WTC11 (cell line): ENCODE measurements around the gene GPR150. TPM values are rescaled to one million over a fixed set of nuclear protein-coding genes. Genes with fewer than 3 reads are reported as not detected.

Source experiments
- ATAC-seq: fragments of 200-7000 bp; cut with Tn5 transposase; 2 replicates; pipeline ENCODE4 v1.10.0; 2021; ENCODE audit warnings: mild to moderate bottlenecking, moderate library complexity
- CTCF ChIA-PET: fragments of 300-600 bp; sonication (Branson Sonifier 250); formaldehyde crosslinking; loops from one replicate; lab custom pipeline; 2021; ENCODE audit warnings: antibody characterized with exemption; lab: Charles Lee
- POLR2A ChIA-PET: fragments of 350-600 bp; sonication (Branson Sonifier 250); formaldehyde crosslinking; loops from one replicate; lab custom pipeline; 2021; ENCODE audit warnings: antibody characterized with exemption; lab: Charles Lee
- DNase-seq: peaks from one replicate; pipeline ENCODE4 v3.0.0; 2021; ENCODE audit warnings: low spot score
- H3K27ac Mint-ChIP-seq: 2 replicates; pipeline ENCODE4 v1.8.0; 2021; ENCODE audit warnings: mixed read lengths
- H3K27me3 Mint-ChIP-seq: 2 replicates; pipeline ENCODE4 v1.8.0; 2021; ENCODE audit warnings: low read depth, mild to moderate bottlenecking, moderate library complexity, mixed read lengths
- H3K36me3 Mint-ChIP-seq: 2 replicates; pipeline ENCODE4 v1.8.0; 2021; ENCODE audit warnings: mixed read lengths
- H3K4me1 Mint-ChIP-seq: 2 replicates; pipeline ENCODE4 v1.8.0; 2022; ENCODE audit warnings: mixed read lengths
- H3K4me3 Mint-ChIP-seq: 2 replicates; pipeline ENCODE4 v1.8.0; 2021; ENCODE audit warnings: mild to moderate bottlenecking, moderate library complexity, mixed read lengths
- H3K9me3 Mint-ChIP-seq: 2 replicates; pipeline ENCODE4 v1.8.0; 2021; ENCODE audit warnings: mixed read lengths
- CREB1 ChIP-seq: sonication (generic); formaldehyde crosslinking; IDR thresholded peaks from 2 replicates; pipeline ENCODE4 v1.8.0; 2023; ENCODE audit warnings: mild to moderate bottlenecking, missing genetic modification reagents
- FOXP1 ChIP-seq: sonication (generic); formaldehyde crosslinking; IDR thresholded peaks from 2 replicates; pipeline ENCODE4 v1.8.0; 2022; ENCODE audit warnings: missing genetic modification reagents, mild to moderate bottlenecking, moderate library complexity, borderline replicate concordance
- GRHL2 ChIP-seq: fragments of 250-450 bp; sonication (Bioruptor Pico); IDR thresholded peaks from 2 replicates; pipeline ENCODE4 v1.8.0; 2022; ENCODE audit warnings: mild to moderate bottlenecking, moderate library complexity; ENCODE audit not compliant: insufficient replicate concordance, severe bottlenecking
- IRF2 ChIP-seq: sonication (generic); formaldehyde crosslinking; IDR thresholded peaks from 2 replicates; pipeline ENCODE4 v1.8.0; 2022; ENCODE audit warnings: low read depth, missing genetic modification reagents, borderline replicate concordance
- JUN ChIP-seq: sonication (generic); formaldehyde crosslinking; IDR thresholded peaks from 2 replicates; pipeline ENCODE4 v1.8.0; 2023; ENCODE audit warnings: mild to moderate bottlenecking, missing genetic modification reagents
- KAT7 ChIP-seq: sonication (generic); formaldehyde crosslinking; IDR thresholded peaks from 2 replicates; pipeline ENCODE4 v1.8.1; 2023; ENCODE audit warnings: missing genetic modification reagents, mild to moderate bottlenecking, borderline replicate concordance
- MYBL2 ChIP-seq: sonication (generic); formaldehyde crosslinking; IDR thresholded peaks from 2 replicates; pipeline ENCODE4 v1.8.1; 2023; ENCODE audit warnings: mild to moderate bottlenecking, moderate library complexity, missing genetic modification reagents
- OVOL2 ChIP-seq: fragments of 250-450 bp; sonication (Bioruptor Pico); IDR thresholded peaks from 2 replicates; pipeline ENCODE4 v1.9.0; 2021; ENCODE audit warnings: mild to moderate bottlenecking, borderline replicate concordance
- SMAD3 ChIP-seq: sonication (generic); formaldehyde crosslinking; IDR thresholded peaks from 2 replicates; pipeline ENCODE4 v1.8.0; 2022; ENCODE audit warnings: missing genetic modification reagents, mild to moderate bottlenecking, borderline replicate concordance
- ZBTB43 ChIP-seq: sonication (generic); formaldehyde crosslinking; IDR thresholded peaks from 2 replicates; pipeline ENCODE4 v1.8.1; 2023; ENCODE audit warnings: mild to moderate bottlenecking, missing genetic modification reagents
- ZNF232 ChIP-seq: sonication (generic); formaldehyde crosslinking; IDR thresholded peaks from 2 replicates; pipeline ENCODE4 v1.8.0; 2022; ENCODE audit warnings: mild to moderate bottlenecking, missing genetic modification reagents
- ZNF425 ChIP-seq: fragments of 250-450 bp; sonication (Bioruptor Pico); conservative IDR thresholded peaks from 2 replicates; pipeline ENCODE4 v1.9.0; 2021; ENCODE audit warnings: mild to moderate bottlenecking
- ZNF532 ChIP-seq: fragments of 250-450 bp; sonication (Bioruptor Pico); IDR thresholded peaks from 2 replicates; pipeline ENCODE4 v1.9.0; 2021; ENCODE audit warnings: mild to moderate bottlenecking, borderline replicate concordance
- total RNA-seq: library from RNA; stranded (reverse); gene quantifications from 3 replicates; pipeline ENCODE4 v1.2.3, GENCODE V29; 2021
- TF ChIP-seq, protein P1 (sequence below): sonication (generic); formaldehyde crosslinking; IDR thresholded peaks from 2 replicates; pipeline ENCODE4 v1.8.0; 2022; ENCODE audit warnings: mild to moderate bottlenecking, missing genetic modification reagents
- TF ChIP-seq, protein P2 (sequence below): sonication (generic); formaldehyde crosslinking; IDR thresholded peaks from 2 replicates; pipeline ENCODE4 v1.8.0; 2022; ENCODE audit warnings: mild to moderate bottlenecking, missing genetic modification reagents
- TF ChIP-seq, protein P3 (sequence below): fragments of 250-450 bp; sonication (Bioruptor Pico); IDR thresholded peaks from 2 replicates; pipeline ENCODE4 v1.9.0; 2021; ENCODE audit warnings: mild to moderate bottlenecking

Gene GPR150
- total RNA-seq, 1 experiment from 2014 or later: 0.13 TPM

DNA sequence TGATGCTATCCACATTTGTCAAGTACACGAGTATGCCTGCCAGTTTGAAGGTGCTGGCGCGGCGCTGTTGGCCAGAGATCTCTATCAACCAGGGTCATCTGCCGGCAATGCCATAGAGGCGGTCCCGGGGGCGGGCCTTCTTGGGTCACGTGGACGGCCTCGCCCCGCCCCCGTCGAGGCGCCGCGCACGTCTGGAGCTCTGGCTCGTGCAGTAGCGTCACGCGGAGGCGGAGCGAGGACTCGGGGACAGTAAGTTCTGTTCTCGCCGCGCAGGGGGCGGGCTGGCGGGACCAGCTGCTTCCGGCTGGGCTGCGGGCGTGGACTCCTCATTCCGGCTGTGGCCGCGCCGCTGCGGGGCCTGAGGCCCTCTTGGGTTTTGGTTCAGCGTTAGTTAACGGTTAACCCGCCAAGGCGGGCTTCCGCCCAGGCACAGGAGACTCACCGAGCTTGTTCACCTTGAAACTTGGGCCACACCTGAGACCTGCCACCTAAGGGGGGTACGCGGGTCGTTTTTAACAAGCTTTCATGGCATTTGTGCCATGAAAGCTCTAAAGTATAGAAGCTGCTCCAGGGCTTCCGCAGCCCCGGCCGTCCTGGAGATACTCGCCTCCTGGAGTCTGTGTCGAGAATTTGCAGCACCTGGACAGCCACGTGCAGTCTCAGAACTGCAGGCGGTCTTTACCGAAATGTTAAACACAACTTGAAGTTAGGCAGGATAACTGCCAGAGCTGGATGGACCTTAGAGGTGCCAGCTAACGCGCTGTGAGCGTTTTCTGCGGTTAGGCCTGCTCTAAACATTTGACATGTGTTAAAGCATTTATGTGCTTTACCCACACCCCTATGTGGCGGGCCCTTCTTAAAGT lies 26.9 kb downstream of the GPR150 start, which contains the start of gene RFESD (continued):
- TF ChIP-seq ZNF532 (no peak), ZNF232 (peak; percentile 91), JUN (CRISPR knock-in tag) (no peak)
- TF ChIP-seq, protein P1, sequence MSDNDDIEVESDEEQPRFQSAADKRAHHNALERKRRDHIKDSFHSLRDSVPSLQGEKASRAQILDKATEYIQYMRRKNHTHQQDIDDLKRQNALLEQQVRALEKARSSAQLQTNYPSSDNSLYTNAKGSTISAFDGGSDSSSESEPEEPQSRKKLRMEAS (CRISPR knock-in tag): peak; percentile 49
- TF ChIP-seq, protein P2, sequence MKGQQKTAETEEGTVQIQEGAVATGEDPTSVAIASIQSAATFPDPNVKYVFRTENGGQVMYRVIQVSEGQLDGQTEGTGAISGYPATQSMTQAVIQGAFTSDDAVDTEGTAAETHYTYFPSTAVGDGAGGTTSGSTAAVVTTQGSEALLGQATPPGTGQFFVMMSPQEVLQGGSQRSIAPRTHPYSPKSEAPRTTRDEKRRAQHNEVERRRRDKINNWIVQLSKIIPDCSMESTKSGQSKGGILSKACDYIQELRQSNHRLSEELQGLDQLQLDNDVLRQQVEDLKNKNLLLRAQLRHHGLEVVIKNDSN (CRISPR knock-in tag): peak; percentile 97

- peak overlapping the region; percentile 29; the same call in 1 of the 2 replicates for H3K4me3 Mint-ChIP-seq
- no peaks in the 10 kb centered on the region for H3K27me3 Mint-ChIP-seq
- peaks cover 4% of the 10 kb centered on the region; the same call in 1 of the 2 replicates for H3K36me3 Mint-ChIP-seq
- H3K4me1 Mint-ChIP-seq: 0 out of 2 replicates have a peak, but pooled peaks cover 7% of the 10 kb centered on the region
- ATAC-seq: no peak
- no peaks in the 10 kb centered on the region for H3K9me3 Mint-ChIP-seq
- CTCF ChIA-PET: interaction anchor here (1.4 kb wide), 1 partner anchor 173 kb away, joined by 3 read pairs; no protein-coding TSS in a partner anchor
- TF ChIP-seq ZNF425 (CRISPR knock-in tag) (no peak), CREB1 (CRISPR knock-in tag) (no peak), KAT7 (CRISPR knock-in tag) (no peak)
- H3K27ac Mint-ChIP-seq: no peak overlapping the region
- POLR2A ChIA-PET: interaction anchor here (1.2 kb wide), 1 partner anchor 314 kb away, joined by 3 read pairs; no protein-coding TSS in a partner anchor
- no peak for DNase-seq
Observed at GRCh38 chr5:95647886-95648860, 28.3 kb downstream of the GPR150 start.

DNA sequence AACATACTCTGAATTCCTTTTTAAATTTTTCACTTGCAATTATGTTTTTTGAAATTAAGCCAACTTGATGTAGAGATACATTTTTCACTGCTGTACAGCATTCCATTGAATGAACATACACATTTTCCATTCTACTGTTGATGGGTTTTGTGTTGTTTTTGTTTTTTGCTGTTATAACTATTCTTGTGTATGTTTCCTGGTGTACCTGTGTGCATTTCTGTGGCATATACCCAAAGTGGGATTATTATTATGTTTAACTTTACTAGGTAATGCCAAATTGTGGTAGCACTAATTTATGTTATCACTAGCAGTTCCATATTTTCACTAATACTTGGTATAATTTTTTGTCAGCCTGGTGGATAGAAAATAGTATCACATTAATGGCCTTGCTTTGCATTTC lies 29.4 kb downstream of the GPR150 start:
- Mint-ChIP-seq H3K9me3 (no peaks in the 10 kb centered on the region), H3K27me3 (no peaks in the 10 kb centered on the region), H3K36me3 (peaks cover 4% of the 10 kb centered on the region; the same call in 1 of the 2 replicates), H3K4me1 (0 out of 2 replicates have a peak, but pooled peaks cover 7% of the 10 kb centered on the region), H3K27ac (no peak overlapping the region), H3K4me3 (no peak overlapping the region)
- CTCF ChIA-PET: no interaction called here
- POLR2A ChIA-PET: no interaction called here
- DNase-seq (no peak), ATAC-seq (no peak)
- no peak for TF ChIP-seq OVOL2 (CRISPR knock-in tag)
- TF ChIP-seq FOXP1 (CRISPR knock-in tag): no peak
- no peak for TF ChIP-seq ZBTB43 (CRISPR knock-in tag)
- no peak for TF ChIP-seq IRF2 (CRISPR knock-in tag)
- TF ChIP-seq GRHL2 (CRISPR knock-in tag): no peak
- TF ChIP-seq SMAD3 (CRISPR knock-in tag): no peak
- TF ChIP-seq, protein P3, sequence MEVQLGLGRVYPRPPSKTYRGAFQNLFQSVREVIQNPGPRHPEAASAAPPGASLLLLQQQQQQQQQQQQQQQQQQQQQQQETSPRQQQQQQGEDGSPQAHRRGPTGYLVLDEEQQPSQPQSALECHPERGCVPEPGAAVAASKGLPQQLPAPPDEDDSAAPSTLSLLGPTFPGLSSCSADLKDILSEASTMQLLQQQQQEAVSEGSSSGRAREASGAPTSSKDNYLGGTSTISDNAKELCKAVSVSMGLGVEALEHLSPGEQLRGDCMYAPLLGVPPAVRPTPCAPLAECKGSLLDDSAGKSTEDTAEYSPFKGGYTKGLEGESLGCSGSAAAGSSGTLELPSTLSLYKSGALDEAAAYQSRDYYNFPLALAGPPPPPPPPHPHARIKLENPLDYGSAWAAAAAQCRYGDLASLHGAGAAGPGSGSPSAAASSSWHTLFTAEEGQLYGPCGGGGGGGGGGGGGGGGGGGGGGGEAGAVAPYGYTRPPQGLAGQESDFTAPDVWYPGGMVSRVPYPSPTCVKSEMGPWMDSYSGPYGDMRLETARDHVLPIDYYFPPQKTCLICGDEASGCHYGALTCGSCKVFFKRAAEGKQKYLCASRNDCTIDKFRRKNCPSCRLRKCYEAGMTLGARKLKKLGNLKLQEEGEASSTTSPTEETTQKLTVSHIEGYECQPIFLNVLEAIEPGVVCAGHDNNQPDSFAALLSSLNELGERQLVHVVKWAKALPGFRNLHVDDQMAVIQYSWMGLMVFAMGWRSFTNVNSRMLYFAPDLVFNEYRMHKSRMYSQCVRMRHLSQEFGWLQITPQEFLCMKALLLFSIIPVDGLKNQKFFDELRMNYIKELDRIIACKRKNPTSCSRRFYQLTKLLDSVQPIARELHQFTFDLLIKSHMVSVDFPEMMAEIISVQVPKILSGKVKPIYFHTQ: no peak
- no peak for TF ChIP-seq MYBL2 (CRISPR knock-in tag)
